HG03159 (cell line): ENCODE data around the gene FRMPD2.
"Not testable (repeated sequence)": the region's sequence is repeated elsewhere in the genome, so short reads cannot be mapped to it uniquely, and the experiment has no call there.

Source experiments
- ATAC-seq: cut with Tn5 transposase; IDR thresholded peaks from one replicate; pipeline ENCODE4 v1.9.1; 2021; ENCODE audit warnings: mild to moderate bottlenecking, moderate library complexity; ENCODE audit not compliant: unreplicated experiment

FRMPD2 gene

DNA sequence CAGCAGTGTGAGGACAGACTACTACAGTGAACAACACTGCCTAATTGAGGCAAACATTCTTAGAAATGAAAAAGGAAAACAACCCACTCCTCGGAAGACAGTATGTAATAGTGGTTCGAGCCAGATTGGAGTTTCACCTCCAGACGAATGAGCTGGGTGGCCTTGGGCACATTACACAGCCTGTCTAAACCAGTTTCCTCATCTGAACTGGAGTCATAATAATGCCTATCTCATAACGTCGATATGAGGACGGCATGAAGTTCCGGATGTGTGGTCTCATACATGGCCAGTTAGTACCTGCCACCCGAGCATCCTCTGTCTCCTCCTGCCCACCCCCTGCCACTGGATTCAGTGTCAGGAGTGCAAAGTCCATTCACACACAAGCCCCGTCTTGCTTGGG lies 15.8 kb upstream of the FRMPD2 start:
- ATAC-seq, result no peak

DNA sequence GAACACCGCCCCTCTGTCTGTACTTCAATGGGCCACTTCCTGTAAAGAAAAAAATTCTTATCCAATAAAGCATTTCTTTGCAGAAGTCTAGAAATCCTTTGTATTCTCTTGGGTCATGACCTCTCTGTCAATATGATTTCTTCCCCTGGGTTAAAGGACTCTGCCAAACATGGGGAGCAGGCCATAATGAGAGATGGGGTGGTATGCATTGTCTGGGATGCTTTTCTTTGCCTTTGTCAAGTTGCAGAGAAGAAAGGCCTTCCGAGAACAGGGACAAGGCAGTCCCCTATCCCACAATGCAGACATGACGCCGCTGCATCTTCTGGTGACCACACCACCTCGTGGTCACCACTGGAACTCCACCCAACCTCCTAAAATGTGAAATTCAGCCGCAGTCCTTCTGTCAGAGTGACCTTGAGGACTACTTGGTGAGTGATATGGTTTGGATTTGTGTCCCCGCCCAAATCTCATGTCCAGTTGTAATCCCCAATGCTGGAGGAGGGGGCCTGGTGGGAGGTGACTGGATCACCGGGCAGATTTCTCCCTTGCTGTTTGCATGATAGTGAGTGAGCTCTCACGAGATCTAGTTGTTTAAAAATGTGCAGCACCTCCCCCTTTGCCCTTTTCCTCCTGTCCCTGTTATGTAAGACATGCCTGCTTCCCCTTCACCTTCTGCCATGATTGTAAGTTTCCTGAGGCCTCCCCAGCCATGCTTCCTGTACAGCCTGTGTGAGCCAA lies 15.2 kb upstream of the FRMPD2 start:
- peak; percentile 56 for ATAC-seq

DNA sequence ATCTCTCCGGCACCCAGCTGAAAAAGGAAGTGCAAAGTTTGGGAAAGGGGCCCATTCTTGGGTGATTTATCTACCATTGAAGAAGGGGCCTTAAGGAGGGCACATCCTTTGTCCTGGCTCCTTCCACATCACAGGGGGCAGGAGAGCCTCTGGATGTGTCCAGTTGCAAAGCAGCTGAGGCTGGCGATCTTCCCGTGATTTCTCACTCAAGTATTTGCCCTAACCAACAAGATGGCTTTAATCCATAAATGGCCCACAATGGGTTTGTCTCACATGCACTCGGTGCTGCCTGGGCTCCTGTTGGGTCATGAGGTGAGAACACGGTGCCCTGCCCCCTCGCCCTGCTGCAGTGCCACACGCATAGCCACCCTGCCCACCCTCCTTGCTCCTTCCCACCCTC lies 14.2 kb upstream of the FRMPD2 start:
- no peak for ATAC-seq

DNA sequence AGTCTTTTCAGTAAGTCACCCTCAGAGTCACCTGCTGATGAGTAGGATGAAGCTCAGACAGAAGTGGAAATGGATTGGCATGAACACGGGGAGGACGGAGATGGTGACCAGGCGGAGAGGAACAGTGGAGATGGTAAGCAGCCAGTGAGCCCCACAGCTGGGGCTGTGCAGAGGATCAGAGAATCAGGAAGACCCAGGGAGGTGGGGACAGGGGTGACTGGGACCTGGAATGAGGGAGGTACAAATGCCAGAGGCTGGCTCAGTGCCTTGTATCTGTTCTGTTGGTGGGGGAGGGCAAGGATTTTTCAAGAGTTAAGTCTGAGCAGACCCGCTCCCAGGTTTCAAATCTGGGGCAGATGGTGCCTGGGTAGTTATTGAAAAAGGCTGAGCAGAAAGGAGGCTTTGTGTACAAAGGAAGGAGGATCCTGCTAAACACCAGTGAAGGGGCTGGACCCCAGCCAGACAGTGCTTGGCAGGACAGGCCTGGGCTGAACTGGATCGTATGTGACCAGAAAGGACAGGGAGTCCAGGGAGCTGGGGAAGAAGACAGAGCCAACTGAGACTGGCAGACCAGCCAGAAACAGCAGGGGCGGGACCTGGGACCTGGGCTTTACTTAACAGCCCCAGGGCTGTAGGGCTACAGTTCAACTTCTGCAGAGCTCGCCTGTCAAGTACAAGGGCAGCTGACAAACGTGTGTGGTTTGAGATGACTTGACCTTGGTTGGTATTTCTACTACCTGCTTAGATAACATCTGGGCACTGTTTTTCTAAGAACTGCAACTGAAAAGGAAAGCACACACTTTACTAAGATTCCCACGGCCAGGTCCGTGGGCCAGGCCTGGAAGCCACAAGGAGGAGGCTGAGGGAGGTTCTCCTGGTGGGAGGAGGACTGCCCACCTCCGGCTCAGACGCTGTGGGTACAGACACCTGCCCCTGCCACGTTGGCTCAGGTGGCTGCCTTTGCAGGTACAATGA lies 13.2 kb upstream of the FRMPD2 start:
- no peak for ATAC-seq

DNA sequence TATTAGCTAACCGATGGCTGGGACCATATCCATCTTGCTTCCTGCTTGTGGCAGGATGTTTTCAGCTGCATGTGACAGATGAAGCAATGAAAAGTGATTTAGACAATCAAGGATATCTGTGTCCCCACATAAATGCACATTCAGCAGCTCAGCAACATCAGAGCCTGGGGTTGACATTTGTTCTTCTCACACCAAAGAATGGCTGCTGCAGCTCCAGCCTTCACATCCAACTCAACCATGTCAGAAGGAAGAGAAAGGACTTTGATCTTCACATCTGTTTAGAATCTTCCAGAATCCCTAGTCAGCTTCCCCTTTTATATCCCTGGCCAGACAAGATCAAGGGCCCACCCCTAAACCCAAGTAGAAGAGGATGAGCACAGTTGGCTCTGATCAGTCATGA lies 11.9 kb upstream of the FRMPD2 start:
- no peak for ATAC-seq

DNA sequence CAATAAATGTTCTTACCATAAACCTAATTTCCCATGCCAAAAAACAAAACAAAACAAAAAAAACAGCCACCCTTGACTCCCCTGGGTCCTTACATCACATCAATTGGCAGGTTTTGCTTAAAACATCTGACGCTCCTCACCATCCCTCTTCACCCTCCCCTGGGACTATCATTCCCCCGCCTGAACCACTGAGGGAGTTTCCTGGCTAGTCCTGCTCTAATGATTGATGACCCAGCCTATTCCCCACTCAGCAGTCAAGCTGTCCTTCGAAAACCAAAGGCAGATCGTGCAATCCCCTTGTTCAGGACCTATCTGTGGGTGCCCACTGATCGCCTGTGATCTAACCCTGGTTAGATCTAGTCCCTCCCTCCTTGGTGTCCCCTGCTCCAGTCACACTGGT lies 11.2 kb upstream of the FRMPD2 start:
- ATAC-seq, result no peak

DNA sequence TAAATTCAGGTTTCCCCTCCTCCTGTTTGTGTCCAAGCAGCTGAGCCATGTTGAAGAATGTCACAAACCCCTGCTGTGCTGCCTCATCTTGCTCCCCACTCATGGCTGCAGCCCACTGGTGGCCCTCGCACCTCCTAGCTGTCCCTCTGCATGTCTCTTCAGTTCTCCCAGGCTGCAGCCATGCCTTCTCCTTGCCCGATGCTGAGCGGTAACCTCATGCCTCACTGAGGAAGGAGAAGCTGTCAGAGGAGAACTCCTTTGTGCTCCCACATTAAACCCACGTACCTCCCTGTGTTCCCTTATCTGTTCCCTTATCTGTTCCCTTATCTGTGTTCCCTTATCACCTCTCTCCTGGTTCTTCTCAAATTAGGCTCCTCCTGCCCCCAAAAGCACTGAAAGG lies 10.3 kb upstream of the FRMPD2 start:
- no peak for ATAC-seq

DNA sequence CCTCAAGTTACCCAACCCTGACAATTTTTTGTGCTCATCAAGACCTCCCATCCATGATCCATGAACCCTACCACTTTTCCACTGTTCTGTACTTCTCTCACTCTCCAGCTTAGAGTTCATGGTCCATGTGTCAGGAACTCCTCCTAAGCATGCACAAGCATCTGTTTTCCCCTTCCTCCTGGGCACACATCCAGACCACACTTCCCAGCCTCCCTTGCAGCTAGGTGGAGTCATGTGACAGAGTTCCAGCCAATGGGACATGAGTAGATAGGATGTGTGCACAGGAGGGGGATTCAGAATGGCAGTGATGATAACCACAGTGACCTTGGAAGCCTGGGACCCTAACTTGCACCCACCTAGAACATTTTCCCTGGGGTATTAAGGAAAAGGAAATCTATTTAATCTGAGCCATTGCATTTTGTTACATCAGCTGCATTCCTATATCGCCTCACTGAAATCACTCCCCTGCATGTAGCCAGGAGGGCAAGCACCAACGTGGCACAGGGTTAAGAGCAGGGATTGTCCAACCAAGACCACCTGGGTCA lies 9.6 kb upstream of the FRMPD2 start:
- ATAC-seq, result no peak

DNA sequence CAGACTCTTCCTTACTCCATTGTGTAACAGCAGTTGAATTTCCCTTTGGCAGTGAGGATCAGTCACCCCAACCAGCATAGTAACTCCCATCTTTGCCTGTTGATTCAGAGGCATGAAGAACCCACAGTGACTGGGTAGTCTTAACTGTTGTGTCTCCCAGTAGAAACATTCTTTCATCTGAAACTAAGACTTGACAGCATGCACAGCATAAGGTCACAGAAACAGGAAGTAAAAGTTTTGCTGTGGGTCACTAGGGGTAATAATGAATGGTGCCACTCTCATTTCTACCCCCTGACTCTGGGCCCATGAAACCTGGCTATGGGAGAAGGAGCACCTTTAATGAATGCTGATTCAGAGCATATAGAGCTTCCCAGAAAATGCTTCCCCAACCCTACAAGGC lies 8.3 kb upstream of the FRMPD2 start:
- peak; percentile 55 for ATAC-seq

DNA sequence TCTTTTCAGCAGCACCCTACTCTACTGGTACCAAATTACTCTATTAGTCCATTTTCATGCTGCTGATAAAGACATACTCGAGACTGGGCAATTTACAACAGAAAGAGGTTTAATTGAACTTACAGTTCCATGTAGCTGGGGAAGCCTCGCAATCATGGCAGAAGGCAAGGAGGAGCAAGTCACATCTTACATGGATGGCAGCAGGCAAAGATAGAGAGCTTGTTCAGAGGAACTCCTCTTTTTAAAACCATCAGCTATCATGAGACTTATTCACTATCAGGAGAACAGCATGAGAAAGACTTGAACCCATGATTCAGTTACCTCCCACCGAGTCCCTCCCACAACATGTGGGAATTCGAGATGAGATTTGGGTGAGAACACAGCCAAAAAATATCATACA lies 7.2 kb upstream of the FRMPD2 start:
- not testable (repeated sequence) for ATAC-seq

DNA sequence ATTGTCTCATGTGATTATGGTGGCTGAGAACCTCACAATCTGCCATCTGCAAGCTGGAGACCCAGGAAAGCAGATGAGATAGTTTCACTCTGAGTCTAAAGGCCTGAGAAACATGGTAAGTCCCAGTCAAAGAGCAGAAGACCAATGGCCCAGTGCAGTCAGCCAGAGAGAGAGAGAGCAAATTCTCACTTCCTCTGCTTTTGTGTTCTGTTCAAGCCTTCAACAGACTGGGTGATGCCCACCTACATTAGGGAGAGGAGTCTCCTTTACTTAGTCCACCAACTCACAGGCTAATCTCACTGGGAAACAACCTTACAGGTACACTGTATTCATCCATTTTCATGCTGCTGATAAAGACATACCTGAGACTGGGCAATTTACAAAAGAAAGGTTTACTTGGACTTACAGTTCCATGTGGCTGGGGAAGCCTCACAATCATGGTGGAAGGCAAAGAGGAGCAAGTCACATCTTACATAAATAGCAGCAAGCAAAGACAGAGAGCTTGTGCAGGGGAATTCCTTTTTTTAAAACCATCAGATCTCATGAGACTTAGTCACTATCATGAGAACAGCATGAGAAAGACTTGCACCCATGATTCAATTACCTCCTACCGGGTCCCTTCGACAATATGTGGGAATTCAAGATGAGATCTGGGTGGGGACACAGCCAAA lies 4.7 kb upstream of the FRMPD2 start:
- ATAC-seq, result peak; percentile 87

DNA sequence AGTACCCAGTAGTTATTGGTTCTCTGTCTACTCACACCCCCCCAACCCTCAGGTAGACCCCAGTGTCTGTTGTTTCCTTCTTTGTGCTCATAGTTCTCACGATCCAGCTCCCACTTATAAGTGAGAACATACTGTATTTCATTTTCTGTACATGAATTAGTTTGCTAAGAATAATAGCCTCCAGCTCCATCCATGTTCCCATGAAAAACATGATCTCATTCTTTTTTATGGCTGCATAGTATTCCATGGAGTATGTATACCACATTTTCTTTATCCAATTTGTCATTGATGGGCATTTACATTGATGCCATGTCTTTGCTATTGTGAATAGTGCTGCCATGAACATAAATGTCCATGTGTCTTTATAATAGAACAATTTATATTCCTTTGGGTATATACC lies 2.6 kb upstream of the FRMPD2 start:
- ATAC-seq, result no peak

DNA sequence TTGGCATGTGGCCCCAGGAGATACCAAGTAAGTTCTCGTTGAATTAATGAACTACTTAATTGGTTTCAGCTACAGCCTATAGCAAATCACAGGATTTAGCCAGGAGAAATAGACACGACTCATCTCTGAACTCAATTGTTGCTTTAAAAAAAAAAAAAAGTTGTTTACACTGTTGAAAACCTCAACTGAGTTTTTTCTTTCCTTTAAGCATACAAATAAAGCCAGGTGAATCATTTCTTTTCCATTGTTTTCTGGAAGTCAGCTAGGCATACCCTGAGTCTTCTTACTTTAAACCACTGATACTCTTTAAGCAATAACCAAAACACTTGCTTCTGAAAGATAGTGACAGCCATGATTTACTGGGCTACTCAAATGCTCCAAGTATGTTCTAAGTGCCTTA lies 755 bp downstream of the FRMPD2 start:
- no peak for ATAC-seq

DNA sequence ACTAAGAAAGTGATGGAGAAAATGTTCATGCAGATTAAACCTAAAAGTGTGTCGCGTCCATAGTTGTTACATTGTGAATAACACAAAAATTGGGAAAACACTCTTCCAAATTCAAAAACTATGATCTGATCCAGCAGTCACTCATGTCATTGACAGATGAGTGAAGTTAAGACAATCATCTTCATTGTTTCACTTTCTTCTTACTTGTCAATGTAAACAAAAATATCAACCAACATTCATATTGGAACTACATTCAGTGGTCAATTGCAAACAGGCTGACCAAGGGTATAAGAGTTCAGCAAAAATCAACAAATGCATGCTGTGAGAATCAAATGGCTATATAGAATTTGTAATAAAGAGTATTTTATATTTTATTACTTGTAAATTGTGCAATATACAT lies 1.8 kb downstream of the FRMPD2 start:
- no peak for ATAC-seq

DNA sequence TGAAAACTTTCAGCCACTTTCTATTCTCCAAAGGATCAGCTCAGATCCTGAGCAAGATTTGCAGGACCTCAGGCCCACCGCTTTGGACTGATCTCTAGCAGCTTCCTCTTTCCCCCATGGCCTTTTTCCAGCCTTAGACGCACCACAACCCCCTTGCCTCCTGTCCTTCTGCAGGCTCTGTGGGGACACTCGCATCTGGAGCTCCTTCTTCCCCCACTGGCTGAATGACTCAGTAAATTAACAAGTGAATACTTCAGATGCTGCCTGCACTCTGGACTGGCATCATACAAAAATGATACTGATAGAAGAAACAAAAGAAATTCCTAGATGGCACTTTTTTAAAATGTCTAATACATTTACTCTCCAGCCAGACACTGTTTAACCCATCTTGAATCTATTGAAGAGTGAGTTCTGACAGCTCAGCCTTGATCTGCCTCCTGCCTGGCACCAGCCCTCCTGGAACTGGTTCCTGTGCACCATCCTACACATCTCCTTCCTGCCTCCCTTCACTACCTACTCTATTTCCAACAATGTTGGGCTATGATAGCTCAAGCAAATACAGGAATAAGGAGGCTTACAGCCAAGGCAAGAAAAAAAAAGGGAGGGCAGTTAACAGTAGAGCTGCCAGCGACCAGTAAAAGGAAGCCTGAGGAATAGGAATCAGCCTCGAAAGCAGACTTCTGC lies 3.3 kb downstream of the FRMPD2 start:
- ATAC-seq, result no peak

DNA sequence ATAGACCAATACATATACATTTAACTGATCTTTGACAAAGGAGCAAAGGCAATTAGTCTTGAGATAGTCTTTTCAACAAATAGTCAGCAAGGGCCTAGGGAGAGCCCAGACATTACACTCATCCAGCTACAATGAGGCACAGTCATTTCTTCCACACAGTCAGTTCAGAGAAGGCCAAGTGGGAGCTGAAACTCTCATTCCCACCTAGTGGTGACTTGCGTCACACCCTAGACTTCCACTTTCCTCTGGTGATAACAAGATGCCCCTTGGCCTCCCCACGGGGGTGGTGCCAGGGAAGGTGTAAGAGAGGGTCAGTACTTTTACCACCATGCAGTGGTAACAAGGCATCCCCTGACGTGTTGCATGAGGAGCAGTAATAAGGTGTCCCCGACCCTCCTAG lies 8.0 kb downstream of the FRMPD2 start:
- ATAC-seq, result no peak

DNA sequence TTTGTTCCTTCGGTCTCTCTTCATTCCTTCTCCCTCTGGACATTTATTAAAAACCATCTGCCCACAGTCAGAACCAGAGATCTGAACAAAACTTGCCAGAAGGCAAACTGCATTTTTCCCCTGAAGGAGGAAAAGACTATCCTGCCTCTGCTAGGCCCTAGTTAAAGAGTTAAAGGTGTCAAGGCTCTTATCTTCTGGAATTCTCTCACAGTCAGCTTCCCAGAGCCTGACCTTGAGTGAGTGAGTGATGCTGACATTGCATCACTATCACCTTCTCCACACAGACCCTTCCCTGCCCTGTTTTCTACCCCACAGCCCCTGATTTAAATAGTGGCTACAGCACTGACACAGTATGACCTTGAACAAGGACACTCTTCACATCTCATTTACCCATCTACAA lies 16.4 kb downstream of the FRMPD2 start:
- ATAC-seq, result no peak

DNA sequence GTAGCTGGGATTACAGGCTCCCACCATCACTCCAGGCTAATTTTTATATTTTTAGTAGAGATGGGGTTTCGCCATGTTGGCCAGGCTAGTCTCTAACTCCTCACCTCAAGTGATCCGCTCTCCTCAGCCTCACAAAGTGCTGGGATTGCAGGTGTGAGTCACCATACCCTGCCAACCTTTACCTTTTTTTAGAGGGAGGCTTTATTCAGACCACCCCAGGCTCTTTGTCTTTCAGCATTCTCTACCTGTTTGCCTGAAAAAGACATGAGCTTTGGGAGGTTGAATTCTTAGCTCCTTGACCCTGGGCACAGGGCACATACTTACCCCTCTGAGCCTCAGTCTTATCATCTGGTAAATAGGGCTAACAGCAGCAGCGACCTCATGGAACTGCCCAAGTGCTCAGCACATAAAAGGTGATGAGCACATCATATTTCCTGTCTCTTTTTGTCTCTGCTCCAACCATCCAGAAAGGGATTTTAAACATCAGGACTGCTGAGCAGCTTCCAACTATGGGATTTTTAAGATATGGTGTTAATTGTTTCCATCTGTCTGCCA lies 17.0 kb downstream of the FRMPD2 start:
- no peak for ATAC-seq

DNA sequence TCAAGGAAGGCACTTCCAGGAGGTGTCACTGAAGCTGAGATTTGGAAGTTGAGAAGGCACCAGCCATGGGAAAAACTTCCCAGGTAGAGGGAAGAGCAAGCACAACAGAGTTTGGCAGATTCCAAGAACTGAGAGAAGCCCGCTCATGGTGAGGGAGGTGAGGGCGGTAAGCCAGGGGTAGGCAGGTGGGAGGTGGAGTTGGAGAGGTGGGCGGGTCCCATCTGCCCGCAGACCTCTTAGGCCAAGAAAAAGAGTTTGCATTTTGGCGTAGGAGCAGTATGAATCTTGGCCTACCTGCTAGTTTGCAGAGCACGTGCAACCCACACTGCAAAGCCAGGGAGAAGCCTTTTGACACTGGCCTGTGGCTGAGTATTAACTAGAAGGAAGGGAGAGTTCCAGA lies 18.8 kb downstream of the FRMPD2 start:
- no peak for ATAC-seq

DNA sequence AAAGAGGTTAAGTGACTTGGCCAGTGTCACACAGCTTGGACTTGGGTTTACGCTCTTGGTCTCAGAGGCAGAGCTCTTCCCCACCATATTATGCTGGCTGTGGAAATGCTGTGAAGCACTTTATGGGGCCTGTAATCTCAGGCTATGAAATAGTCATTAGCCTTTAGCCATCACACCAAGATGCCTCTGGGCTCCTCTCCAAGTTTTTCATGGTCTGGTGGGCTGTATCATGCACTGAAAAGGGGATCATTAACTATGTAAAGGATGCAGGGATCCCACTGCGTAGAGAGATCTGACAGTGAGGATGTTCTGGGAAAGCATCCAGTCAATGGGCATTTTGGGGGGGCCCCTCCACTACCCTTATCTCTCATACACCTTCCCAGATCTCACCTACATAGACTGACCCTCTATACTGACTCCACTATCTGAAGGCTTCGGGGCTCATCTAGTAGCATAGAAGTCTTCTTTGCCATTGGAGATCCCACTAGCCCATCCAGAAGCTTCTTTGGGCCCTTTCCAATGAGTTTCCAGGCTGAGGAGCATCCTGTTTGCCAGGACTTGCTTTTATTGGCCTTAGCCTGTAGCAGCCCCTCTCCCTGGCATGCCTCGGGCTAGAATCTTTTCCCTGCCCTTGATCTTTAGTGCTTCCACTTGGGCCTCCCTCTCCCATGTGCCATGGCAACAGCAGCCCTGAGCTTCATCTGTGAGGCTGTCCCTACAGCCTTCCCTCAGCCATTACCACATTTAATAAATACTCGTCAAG lies 19.6 kb downstream of the FRMPD2 start:
- no peak for ATAC-seq
